ENCODE measurements around the gene PLEKHH3. TPM values are rescaled to one million over a fixed set of nuclear protein-coding genes. Genes with fewer than 3 reads are reported as not detected.
"Not testable (repeated sequence)": the region's sequence is repeated elsewhere in the genome, so short reads cannot be mapped to it uniquely, and the experiment has no call there.

Gene PLEKHH3
- total RNA-seq, 1 experiment from 2014 or later, result 26.2 TPM

GRCh38 chr17:42623732-42624596 is 52.8 kb downstream of the PLEKHH3 start:
- H3K9me3 Mint-ChIP-seq (ENCODE audit: unreplicated experiment), result no peaks in the 10 kb centered on the region
- no peak for TF ChIP-seq CTCF (IDR thresholded peaks at IDR 0.05; ENCODE audit: insufficient read depth in 1 of 2, low read depth in 1 of 2, low read length in 1 of 2, severe bottlenecking in 1 of 2, unreplicated experiment in 1 of 2)
- Histone ChIP-seq H3K4me1 (peaks cover 6% of the 10 kb centered on the region; the same call in 1 of the 2 replicates), H3K4me3 (ENCODE audit: low read depth, low read length) (no peak overlapping the region), H3K36me3 (ENCODE audit: control insufficient read depth, insufficient read depth, low read length) (no peaks in the 10 kb centered on the region), H3K27me3 (replicated peaks; ENCODE audit: control insufficient read depth, insufficient read depth, low read length) (no peaks in the 10 kb centered on the region), H3K9me3 (no peaks in the 10 kb centered on the region)
- no peaks in the 10 kb centered on the region for H3K36me3 Mint-ChIP-seq (ENCODE audit: insufficient read depth, unreplicated experiment)
- H3K27ac Mint-ChIP-seq (ENCODE audit: unreplicated experiment), result no peak overlapping the region
- H3K4me3 Mint-ChIP-seq (ENCODE audit: unreplicated experiment), result no peak overlapping the region
- ChIA-PET CTCF (no interaction called here), POLR2A (interaction anchor here (0.5 kb wide), 1 partner anchor 658 kb away, joined by 3 read pairs; no protein-coding TSS in a partner anchor)
- BruUV-seq (replicated peaks), result no TSS peak
- H3K27me3 Mint-ChIP-seq (ENCODE audit: insufficient read depth, unreplicated experiment), result no peaks in the 10 kb centered on the region
- intact Hi-C loops (cut with micrococcal nuclease; ENCODE audit: unreplicated experiment), result no loop called here
- peaks cover 2% of the 10 kb centered on the region for H3K4me1 Mint-ChIP-seq (ENCODE audit: low read depth, unreplicated experiment)
- DNase-seq, result no peak

- H3K4me1 ChIP-seq, result peaks cover 12% of the 10 kb centered on the region; the same call in 1 of the 2 replicates
- Mint-ChIP-seq H3K9me3 (ENCODE audit: unreplicated experiment) (no peaks in the 10 kb centered on the region), H3K36me3 (ENCODE audit: insufficient read depth, unreplicated experiment) (no peaks in the 10 kb centered on the region), H3K27me3 (ENCODE audit: insufficient read depth, unreplicated experiment) (no peaks in the 10 kb centered on the region), H3K4me3 (ENCODE audit: unreplicated experiment) (no peak overlapping the region), H3K4me1 (ENCODE audit: low read depth, unreplicated experiment) (peaks cover 9% of the 10 kb centered on the region), H3K27ac (ENCODE audit: unreplicated experiment) (no peak overlapping the region)
- no peaks in the 10 kb centered on the region for H3K9me3 ChIP-seq
- no peak overlapping the region for H3K4me3 ChIP-seq (ENCODE audit: low read depth, low read length)
- ChIA-PET POLR2A (no interaction called here), CTCF (no interaction called here)
- no TSS peak for BruUV-seq (replicated peaks)
- DNase-seq, result no peak
- intact Hi-C loops (cut with micrococcal nuclease; ENCODE audit: unreplicated experiment), result no loop called here
- TF ChIP-seq CTCF (IDR thresholded peaks at IDR 0.05; ENCODE audit: insufficient read depth in 1 of 2, low read depth in 1 of 2, low read length in 1 of 2, severe bottlenecking in 1 of 2, unreplicated experiment in 1 of 2), result no peak
- H3K27me3 ChIP-seq (replicated peaks; ENCODE audit: control insufficient read depth, insufficient read depth, low read length), result no peaks in the 10 kb centered on the region
- H3K36me3 ChIP-seq (ENCODE audit: control insufficient read depth, insufficient read depth, low read length), result no peaks in the 10 kb centered on the region
Observed at GRCh38 chr17:42623271-42623670, 53.5 kb downstream of the PLEKHH3 start.

GRCh38 chr17:42621987-42622386 is 54.8 kb downstream of the PLEKHH3 start:
- peaks cover 12% of the 10 kb centered on the region; the same call in 1 of the 2 replicates for H3K4me1 ChIP-seq
- CTCF ChIA-PET; H3K27me3 Mint-ChIP-seq (ENCODE audit: insufficient read depth, unreplicated experiment); DNase-seq; BruUV-seq (replicated peaks); H3K9me3 Mint-ChIP-seq (ENCODE audit: unreplicated experiment); H3K27ac Mint-ChIP-seq (ENCODE audit: unreplicated experiment); H3K4me3 ChIP-seq (ENCODE audit: low read depth, low read length); intact Hi-C loops (cut with micrococcal nuclease; ENCODE audit: unreplicated experiment); H3K36me3 Mint-ChIP-seq (ENCODE audit: insufficient read depth, unreplicated experiment); H3K4me3 Mint-ChIP-seq (ENCODE audit: unreplicated experiment); H3K36me3 ChIP-seq (ENCODE audit: control insufficient read depth, insufficient read depth, low read length); H3K9me3 ChIP-seq; H3K27me3 ChIP-seq (replicated peaks; ENCODE audit: control insufficient read depth, insufficient read depth, low read length): not testable (repeated sequence)
- POLR2A ChIA-PET, result interaction anchor here (0.7 kb wide), 1 partner anchor 8 kb away, joined by 6 read pairs; no protein-coding TSS in a partner anchor
- peaks cover 10% of the 10 kb centered on the region for H3K4me1 Mint-ChIP-seq (ENCODE audit: low read depth, unreplicated experiment)

Measured in Caco-2 (cell line).